ENCODE data around the gene TLR1.
"Not testable (repeated sequence)": the region's sequence is repeated elsewhere in the genome, so short reads cannot be mapped to it uniquely, and the experiment has no call there.

Gene TLR1

DNA sequence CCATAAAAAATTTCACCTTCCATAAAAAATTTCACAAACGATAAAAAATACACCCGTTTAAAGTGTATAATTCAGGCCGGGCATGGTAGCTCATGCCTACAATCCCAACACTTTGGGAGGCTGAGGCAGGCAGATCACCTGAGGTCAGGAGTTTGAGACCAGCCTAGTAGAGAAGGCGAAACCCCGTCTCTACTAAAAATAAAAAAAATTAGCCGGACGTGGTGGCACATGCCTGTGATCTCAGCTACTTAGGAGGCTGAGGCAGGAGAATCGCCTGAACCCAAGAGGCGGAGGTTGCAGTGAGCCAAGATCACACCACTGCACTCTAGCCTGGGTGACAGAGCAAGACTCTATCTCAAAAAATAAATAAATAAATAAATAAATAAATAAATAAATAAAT lies 1.7 kb upstream of the TLR1 start:
- DNase-seq = not testable (repeated sequence)

DNA sequence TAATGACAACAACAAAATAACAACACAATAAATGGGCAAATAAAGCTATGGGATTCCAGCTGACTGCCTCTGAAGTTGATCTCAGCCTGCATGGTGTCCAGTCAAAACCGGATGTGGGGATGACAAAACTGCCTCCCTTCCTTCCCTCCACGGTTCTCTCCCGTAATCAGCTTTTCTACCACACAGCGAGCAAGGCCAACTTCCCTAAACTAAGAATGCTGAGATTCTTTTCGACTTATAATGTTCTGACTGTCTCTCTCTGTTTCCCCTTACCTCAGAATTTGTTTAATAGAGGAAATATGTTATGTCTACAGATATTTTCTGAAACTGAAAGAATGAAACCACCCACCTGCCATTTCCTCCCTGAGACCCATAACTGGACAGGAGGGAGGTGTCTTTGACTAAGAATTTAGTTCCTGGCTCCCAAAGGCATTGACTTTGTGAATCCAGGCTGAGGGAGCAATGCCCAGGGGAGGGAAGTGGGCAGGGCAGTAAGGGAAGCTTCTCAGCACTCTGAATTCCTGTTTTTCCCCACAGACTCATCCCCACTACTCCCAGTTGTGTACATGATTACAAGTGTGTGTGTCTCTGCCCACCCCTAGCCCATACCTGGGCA lies 1.0 kb upstream of the TLR1 start:
- DNase-seq = no peak

DNA sequence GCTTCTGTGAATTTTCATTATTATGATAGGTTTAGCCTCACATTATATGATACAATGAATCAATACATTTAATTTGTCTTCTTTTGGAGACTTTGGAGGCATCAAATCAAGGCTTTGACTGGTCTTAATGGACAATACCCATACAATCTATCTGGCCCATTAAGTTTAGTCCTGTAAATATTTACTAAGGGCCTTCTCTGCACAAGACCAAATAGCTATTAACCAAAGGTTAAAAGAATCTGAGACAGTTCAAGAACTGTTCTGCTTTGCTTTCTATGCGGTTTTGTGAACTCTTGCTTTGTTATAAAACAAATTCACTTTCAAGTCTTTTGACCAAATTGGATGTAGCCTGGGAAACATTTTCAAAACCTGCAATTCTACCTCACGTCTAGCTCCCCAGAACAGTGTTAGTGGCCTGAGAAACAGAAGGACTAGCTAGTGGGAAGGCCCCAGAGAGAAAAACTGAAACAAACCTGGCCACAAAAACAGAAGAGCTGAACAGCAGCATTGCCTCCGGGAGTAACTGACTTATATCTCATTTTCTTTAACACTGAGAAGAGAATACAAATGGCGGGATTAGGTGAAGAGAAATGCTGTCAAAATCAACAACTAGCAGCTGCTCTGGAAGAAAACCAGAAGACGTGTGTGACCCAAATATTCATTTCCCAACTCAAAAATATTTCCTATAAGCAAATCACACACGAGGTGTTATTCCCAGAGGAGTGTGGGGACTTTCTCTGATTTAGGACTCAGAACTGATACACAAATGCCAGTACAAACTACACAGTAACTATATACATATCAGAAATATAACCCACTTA lies 548 bp downstream of the TLR1 start:
- no peak for DNase-seq

DNA sequence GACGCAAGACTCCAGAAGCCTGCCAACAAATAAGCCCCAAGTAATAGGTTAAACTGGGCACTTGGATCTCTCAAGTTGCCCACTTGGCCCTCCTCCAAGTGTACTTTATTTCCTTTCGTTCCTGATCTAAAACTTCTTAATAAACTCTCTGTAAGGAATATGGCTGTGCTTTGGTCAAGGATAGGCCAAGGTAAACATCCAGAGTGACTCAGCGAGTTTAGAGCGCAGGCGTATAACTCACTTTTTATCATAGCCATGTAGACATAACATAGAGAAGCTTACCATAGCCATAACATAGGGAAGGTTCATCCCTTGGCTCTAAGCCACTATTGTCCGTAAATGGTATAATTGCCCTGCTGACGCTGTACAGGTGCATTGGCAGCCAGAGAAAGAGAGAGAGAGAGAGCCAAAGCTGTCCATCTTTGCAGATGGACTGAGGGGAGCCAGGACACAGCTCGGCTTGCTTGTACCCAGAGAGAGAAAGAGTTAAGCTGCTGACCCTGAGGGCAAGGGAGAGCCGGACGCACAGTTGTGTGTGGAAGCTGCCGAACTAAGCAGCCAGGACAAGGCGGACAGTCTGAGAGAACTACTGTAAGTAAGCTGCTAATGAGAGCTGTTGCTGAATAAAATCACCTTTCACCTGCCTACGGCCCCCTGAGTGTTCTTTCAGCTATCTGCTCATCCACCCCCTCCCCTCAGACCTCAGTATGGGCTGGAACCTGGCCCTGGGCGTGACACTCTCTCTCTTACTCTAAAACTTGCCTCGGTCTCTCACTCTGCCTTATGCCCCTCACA lies 1.8 kb downstream of the TLR1 start:
- DNase-seq = no peak

DNA sequence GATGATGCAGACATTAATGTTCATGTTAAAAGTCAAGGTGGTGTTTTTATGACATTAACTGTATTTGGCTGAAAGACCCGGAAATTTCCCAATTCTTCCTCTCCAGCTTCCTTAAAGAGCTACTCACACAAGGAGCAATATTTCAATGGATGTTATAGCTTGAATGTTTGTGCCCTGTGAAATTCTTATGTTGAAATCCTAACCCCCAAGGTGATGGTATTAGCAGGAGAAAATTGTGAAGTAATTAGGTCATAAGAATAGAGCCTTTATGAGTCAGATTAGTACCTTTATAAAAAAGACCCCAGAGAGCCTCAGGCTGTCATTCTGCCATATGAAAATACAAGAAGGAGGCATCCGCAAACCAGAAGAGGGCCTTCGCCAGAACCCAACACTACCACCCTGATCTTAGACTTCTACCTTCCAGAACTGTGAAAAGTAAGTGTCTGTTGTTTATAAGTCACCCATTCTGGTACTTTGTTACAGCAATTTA lies 3.6 kb downstream of the TLR1 start:
- no peak for DNase-seq

DNA sequence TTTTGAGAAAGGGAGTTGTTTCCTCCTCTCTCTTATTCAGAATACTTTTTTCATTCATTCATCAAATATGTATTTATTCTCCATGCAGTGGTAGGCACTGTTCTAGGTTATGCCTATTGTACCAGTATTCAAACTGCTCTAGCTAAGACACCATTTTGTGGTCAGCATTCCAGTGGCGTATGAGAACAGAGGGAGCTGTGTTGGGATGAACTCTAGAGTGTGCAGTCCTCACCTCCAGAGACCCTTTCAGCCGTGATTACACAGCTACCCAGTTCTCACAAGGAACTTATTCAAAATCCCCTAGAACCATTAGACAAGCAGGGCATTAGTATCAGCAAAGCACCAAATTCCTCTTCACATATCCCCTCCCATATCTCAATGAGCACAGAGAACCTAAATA lies 4.2 kb downstream of the TLR1 start:
- no peak for DNase-seq

DNA sequence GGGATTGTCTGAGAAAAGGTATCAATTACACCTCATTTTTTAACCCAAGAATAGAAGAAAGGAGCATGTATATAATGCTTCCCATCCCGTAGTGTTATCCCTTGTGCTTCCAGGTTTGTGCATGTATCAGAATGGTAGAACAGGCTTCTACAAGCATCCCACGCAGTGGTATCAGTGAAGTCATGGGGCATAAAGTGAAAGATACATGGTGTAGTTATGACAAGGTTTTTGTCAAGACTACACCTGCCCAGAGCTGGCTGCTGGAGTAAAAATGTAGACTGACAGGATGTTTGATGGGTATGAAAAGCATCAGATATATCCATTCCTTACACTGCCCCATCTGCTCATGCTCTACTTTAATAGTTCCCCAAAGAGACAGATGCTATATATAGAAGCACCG lies 9.5 kb downstream of the TLR1 start:
- DNase-seq = no peak

DNA sequence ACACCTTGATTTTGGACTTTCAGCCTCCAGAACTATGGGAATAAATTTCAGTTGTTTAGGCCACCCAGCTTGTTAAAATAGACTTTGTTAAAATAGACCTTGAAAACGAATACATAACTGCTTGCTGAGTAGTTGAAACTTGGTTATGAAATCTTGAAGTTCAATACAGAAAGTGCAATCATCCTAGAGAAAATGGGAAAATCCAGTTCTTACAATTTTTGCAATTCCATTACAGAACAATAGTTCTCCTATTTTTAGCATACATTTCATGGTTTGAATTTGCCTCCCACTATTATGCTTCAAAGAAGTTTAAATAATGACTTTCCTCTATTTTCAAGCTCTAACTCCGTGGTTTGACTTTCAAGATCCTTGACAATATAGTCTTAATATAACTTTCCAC lies 10.5 kb downstream of the TLR1 start:
- DNase-seq = no peak

DNA sequence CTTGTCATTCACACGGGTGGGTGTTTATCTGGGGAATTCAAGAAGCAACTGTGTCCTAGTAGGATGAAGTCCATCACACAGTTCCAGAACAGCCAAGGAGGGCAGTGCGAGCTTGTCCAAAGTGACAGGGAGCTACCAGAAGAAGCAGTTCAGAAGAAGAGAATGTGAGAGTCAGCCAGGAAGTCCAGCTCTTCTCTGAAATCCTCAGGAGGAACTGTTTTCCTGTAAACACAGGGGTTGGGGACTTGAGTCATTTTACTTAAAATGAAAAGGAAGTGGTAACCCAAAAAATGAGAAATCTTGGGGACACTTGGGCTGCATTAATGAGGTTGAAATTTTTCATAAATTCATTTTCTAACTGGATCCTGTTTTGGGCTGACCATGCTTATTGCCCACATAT lies 13.6 kb downstream of the TLR1 start:
- DNase-seq = no peak

DNA sequence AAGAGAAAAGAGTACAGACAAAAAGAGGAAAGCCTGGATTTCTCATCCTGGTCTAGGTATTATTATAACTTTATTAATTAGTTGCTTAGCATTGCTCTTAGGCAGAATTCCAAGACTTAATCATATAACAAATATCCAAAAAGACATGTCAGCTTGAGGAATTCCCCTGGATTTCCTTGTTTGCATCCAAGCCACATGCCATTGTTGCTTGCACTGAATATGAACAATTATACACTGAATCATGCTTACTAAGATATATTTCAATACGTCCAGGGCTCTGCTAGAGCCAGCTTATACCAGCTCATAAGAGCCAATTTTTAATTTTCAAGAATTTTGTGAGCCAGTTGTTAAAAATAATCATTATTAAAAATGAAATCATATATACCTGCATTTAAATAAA lies 16.3 kb downstream of the TLR1 start:
- DNase-seq = no peak

DNA sequence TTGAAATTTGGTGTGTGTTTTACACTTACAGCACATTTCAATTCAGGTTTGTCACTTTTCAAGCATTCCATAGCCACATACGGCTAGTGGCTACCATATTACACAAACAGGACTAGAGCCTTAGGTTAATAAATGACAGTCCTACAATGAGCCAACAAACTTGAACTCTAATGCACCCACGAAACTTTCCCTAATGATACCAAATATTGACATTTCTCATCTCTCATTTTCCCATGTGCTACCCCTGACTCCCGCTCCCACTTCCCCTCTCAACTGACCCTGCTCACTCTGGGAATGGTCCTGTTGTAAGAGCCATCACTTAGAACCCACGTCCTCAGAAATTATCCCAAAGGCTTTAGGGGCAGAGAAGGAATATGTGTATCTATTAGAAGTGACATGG lies 16.9 kb downstream of the TLR1 start:
- no peak for DNase-seq

DNA sequence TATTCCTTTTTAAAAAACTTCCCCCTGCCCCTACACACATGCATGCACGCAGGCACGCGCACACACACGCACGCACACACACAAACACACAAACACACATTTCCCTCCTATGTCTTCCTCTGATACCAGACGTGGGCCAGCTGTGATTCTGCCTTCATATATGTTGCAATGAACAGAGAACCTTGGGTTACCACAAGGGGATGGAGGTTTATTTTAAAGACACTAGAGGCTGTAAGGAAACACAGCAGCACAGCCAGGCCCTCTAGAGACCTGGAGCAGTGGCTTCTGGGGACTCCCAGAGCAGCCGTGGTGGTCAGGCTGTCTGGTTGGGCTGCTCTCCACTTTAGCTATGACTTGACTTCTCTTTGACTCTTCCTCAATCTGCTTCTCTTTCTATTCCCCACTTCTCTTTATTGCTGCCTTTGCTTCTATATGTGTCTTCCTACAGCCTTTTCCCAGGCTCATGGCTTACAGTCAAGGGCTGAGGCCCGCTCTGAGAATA lies 18.6 kb downstream of the TLR1 start:
- no peak for DNase-seq

DNA sequence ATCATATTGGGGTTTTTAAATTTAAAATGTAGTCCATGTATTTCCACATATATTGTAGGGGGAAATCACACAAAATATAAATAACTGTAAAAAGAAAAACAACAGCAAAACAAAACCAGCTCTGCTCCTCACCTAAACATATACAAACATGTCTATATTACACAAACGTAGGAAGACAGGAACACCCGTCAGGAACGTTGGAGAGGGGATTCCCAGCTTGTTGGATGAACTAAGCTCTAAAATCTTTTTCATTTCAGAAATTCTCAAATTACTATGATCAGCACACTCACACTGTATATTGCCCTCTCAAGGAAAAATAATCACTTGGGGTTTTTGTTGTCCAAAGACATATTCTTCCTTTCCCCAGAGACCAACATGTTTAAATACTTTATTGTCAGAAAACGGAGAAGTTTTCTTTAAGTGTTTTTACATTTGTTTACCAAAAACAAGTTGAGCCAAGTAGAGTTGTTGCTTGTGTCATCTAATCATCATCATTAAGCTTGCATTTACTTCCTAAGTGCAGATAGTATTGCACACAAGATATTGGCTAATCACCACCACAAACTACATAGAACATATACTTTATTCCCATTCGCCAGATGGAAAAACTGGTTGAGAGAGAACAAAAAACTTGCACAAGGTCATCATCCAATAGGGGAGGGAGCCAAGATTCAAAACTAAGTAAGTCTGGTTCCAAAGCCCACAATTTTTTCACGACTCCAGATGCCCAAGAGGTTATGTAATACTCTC lies 19.4 kb downstream of the TLR1 start:
- no peak for DNase-seq

DNA sequence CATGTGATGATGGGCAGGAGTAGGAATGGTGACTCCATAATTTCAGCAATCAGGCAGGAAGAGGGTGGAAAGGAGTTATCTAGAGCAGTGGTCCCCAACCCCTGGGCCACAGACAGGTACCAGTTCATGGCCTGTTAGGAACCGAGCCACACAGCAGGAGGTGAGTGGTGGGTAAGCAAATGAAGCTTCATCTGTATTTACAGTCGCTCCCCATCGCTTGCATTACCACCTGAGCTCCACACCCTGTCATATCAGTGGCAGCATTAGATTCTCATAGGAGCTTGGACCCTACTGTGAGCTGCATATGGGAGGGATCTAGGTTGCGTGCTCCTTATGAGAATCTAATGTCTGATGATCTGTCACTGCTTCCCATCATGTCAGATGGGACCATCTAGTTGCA lies 20.4 kb downstream of the TLR1 start:
- no peak for DNase-seq

DNA sequence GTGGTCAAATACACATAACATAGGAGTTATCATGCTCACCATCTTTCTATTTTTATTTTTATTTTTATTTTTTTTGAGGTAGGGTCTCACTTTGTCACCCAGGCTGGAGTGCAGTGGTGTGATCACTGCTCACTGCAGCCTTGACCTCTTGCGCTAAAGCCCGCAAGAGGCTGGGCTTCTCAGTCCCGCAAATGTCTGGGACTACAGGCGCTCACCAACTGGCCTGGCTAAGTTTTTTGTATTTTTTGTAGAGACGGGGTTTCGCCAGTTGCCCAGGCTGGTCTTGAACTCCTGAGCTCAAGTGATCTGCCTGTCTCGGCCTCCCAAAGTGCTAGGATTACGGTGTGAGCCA lies 21.5 kb downstream of the TLR1 start:
- no peak for DNase-seq

DNA sequence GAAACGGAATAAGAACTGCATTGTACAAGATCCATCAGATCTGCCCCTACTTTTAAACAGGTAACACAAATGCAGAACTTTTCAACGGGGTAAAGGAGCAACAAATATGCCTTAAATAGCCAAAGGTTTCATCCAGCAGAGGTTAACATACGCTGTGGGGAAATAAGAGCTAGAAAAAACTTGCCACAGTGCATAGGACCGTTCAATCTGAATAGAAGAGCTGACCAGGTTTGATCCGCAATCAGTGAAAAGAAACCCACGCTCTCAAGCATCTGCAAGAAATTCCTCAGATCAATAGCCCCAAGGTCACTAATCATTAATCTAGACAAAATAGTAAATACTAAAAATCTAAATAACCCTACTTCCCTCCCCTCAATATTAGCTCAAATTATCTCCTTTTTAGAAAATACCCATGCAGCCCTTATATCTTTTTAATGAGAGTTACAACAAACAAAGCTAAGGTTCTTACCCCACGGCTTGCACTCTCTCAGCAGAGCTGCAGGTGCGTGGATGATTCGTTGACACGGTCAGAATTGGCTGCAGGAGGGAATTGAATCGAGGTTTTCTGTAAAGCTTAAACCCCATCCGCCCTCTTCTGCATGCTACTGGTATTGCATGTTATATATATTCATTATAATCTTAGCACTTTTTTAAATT lies 22.0 kb downstream of the TLR1 start, which contains the start of gene TLR10:
TSS of gene TLR10 (minus strand) at position 539 of the 657 bp plus-strand sequence. CDS start 7,400 bp downstream, outside the sequence.
- no peak for DNase-seq

DNA sequence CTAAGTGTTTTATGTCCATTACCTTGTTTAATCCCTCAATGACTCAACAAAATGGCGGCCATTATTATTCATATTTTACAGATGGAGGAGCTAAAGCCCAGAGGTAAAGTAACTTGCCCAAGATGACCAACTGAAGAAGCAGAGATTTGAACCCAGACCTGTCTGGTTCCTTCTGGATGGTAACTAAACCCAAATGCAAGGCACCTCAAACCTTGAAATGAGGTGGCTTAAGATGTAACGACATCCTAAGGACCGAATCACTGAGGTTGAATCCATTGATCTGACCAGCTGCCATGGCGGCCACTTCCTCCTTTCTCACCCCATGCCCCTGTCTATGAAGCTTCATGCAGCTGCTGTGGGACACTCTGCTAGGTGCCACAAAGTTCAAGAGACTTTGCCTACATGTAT lies 22.7 kb downstream of the TLR1 start:
- DNase-seq = no peak

DNA sequence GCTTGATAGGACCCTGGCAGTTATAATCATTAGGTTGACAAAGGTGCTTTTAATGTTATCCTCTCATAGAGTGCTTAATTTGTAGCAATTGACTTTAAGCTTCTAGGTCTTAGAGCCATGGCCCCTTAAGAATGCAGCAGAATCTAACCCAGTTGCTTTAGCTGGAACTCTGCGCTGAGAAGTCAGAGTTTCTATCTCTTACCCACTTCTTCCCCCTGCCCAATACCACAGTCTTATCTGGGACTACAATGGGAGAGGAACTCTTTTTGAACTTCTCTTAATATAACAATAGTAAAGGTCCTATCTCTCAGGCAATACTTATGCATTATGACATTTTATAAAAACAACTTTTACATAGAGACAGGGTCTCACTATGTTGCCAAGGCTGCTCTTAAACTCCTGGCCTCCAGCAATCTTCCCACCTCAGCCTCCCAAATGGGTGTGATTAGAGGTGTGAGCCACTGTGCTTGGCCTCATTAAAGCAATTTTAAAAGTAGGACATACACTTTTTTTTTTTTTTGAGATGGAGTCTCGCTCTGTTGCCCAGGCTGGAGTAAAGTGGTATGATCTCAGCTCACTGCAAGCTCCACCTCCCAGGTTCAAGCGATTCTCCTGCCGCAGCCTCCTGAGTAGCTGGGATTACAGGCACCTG lies 23.6 kb downstream of the TLR1 start:
- DNase-seq = no peak

DNA sequence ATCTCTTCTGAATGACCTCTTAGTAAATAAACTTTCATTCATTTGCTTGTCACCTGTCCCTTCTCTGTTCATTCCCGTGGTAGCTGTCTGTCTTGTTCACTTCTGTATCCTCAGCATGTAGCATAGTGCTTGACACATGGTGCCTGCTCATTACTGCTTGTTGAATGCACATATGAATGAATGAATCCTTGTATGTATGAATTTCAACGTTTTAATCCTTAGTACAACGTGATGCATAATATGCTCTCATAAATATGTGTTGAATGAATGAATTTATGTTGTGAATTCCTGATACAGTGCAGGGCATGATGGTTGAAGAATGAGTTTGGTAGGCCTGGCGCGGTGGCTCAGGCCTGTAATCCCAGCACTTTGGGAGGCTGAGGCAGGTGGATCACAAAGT lies 24.8 kb downstream of the TLR1 start:
- DNase-seq = no peak

DNA sequence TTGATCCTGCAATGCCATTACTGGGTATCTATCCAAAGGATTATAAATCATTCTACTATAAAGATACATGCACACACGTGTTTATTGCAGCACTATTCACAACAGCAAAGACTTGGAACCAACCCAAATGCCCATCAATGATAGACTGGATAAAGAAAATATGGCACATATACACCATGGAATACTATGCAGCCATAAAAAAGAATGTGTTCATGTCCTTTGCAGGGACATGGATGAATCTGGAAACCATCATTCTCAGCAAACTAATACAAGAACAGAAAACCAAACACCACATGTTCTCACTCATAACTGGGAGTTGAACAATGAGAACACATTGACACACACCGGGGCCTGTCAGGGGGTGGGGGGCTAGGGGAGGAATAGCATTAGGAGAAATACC lies 26.7 kb downstream of the TLR1 start:
- DNase-seq = not testable (repeated sequence)

DNA sequence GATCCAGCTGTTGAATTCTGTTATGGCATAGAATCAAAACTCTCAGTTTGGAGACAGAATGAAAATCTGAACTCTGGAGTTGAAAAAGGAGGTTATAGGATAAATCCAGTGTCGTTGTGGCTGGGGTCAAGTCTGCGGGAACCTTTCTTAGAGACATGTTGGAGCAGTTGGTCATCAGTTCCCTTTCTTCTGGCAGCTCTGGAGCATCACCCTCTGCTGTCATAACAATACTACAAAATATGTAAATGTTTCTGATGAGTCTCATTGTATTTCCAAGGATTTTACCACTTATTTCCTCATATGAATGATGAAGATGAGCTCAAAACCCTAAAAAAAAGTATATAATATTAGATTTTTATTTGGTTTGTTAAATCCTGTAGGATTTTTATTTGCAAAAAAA lies 29.3 kb downstream of the TLR1 start:
- no peak for DNase-seq
